Neural cell (in vitro differentiated cells): ENCODE measurements around the gene DNAL4. TPM values are rescaled to one million over a fixed set of nuclear protein-coding genes. Genes with fewer than 3 reads are reported as not detected.
"Not testable (repeated sequence)": the region's sequence is repeated elsewhere in the genome, so short reads cannot be mapped to it uniquely, and the experiment has no call there.

Source experiments
- H2AFZ ChIP-seq: fragments of 200-600, 300-800 bp; sonication (generic), shearing (Covaris generic); 2 replicates; pipeline ENCODE4 v1.6.0; 2014; ENCODE audit warnings: low read depth, mild to moderate bottlenecking, antibody characterized with exemption, low read length, moderate library complexity
- H3F3A ChIP-seq: fragments of 200-600 bp; shearing (Covaris generic); 2 replicates; pipeline ENCODE4 v1.6.1; 2016; ENCODE audit warnings: mild to moderate bottlenecking, moderate library complexity, mixed read lengths, antibody characterized with exemption, low read length; ENCODE audit not compliant: insufficient read depth, poor library complexity, severe bottlenecking
- H3K27ac ChIP-seq: fragments of 200-600, 300-800 bp; sonication (generic), shearing (Covaris generic); 2 replicates; pipeline ENCODE4 v1.5.1; 2014; ENCODE audit warnings: mild to moderate bottlenecking, low read length, moderate library complexity
- H3K27me3 ChIP-seq: fragments of 300-800, 200-600 bp; sonication (generic), shearing (Covaris generic); 2 replicates; pipeline ENCODE4 v1.6.0; 2014; ENCODE audit warnings: mild to moderate bottlenecking, low read depth, low read length, moderate library complexity; ENCODE audit not compliant: insufficient read depth
- H3K36me3 ChIP-seq: fragments of 300-800, 200-600 bp; sonication (generic), shearing (Covaris generic); 2 replicates; pipeline ENCODE4 v1.5.1; 2014; ENCODE audit warnings: mild to moderate bottlenecking, antibody characterized with exemption, low read length, moderate library complexity; ENCODE audit not compliant: insufficient read depth
- H3K4me2 ChIP-seq: fragments of 300-800, 200-600 bp; sonication (generic), shearing (Covaris generic); 2 replicates; pipeline ENCODE4 v1.6.0; 2014; ENCODE audit warnings: mild to moderate bottlenecking, low read length
- H3K4me3 ChIP-seq: fragments of 300-800, 200-600 bp; sonication (generic), shearing (Covaris generic); 2 replicates; pipeline ENCODE4 v1.5.1; 2014; ENCODE audit warnings: mild to moderate bottlenecking, low read length, moderate library complexity
- H3K79me2 ChIP-seq: fragments of 200-600 bp; shearing (Covaris generic); replicated peaks from 2 replicates; pipeline ENCODE4 v1.6.0; 2014; ENCODE audit warnings: mild to moderate bottlenecking, low read length, moderate library complexity; ENCODE audit not compliant: insufficient read depth
- H3K9ac ChIP-seq: fragments of 300-800, 200-600 bp; sonication (generic), shearing (Covaris generic); 2 replicates; pipeline ENCODE4 v1.6.1; 2016; ENCODE audit warnings: mild to moderate bottlenecking, low read length, mixed read lengths
- H3K9me2 ChIP-seq: fragments of 200-600 bp; shearing (Covaris generic); 2 replicates; pipeline ENCODE4 v1.6.1; 2016; ENCODE audit warnings: mild to moderate bottlenecking, low read length, mixed read lengths; ENCODE audit not compliant: insufficient read depth
- H3K9me3 ChIP-seq: fragments of 200-600, 300-800 bp; sonication (generic), shearing (Covaris generic); 2 replicates; pipeline ENCODE4 v1.6.1; 2016; ENCODE audit warnings: mild to moderate bottlenecking, mixed run types, low read length, moderate library complexity, mixed read lengths
- H4K20me1 ChIP-seq: fragments of 200-600 bp; shearing (Covaris generic); 2 replicates; pipeline ENCODE4 v1.6.1; 2016; ENCODE audit warnings: mild to moderate bottlenecking, mixed run types; ENCODE audit not compliant: insufficient read depth
- EZH2 ChIP-seq: fragments of 200-600, 300-800 bp; shearing (Covaris generic), sonication (generic); IDR thresholded peaks from 2 replicates; pipeline ENCODE4 v1.6.1; 2014; ENCODE audit warnings: antibody characterized with exemption, low read length, borderline replicate concordance, mild to moderate bottlenecking; ENCODE audit not compliant: insufficient read depth, poor library complexity, severe bottlenecking
- MXI1 ChIP-seq: fragments of 450-650 bp; conservative IDR thresholded peaks from 2 replicates; pipeline ENCODE4 v1.6.1; 2014; ENCODE audit warnings: antibody characterized with exemption, mild to moderate bottlenecking; ENCODE audit not compliant: poor library complexity, severe bottlenecking
- POLR2AphosphoS5 ChIP-seq: IDR thresholded peaks from 2 replicates; pipeline ENCODE4 v1.6.1; 2012
- RAD21 ChIP-seq: fragments of 450-650 bp; conservative IDR thresholded peaks from 2 replicates; pipeline ENCODE4 v1.6.1; 2014; ENCODE audit warnings: antibody characterized with exemption, mild to moderate bottlenecking, moderate library complexity
- TAF1 ChIP-seq: IDR thresholded peaks from 2 replicates; pipeline ENCODE4 v1.6.1; 2012; ENCODE audit warnings: low read depth
- polyA plus RNA-seq: library from polyadenylated mRNA; depleted of rRNA; stranded (reverse); fragments of >200 nt; gene quantifications from 2 replicates; pipeline ENCODE4 v1.2.3, GENCODE V29; 2014
- TF ChIP-seq, protein P1 (sequence below): fragments of 450-650 bp; IDR thresholded peaks from 2 replicates; pipeline ENCODE4 v1.5.1; 2014; ENCODE audit warnings: antibody characterized with exemption, mild to moderate bottlenecking, moderate library complexity; ENCODE audit not compliant: poor library complexity, severe bottlenecking
- TF ChIP-seq, protein P2 (sequence below): IDR thresholded peaks from 2 replicates; pipeline ENCODE4 v1.6.1; 2012; ENCODE audit warnings: borderline replicate concordance

Gene DNAL4
- polyA plus RNA-seq, 1 donor from 2014 or later, result 95.0 TPM

DNA sequence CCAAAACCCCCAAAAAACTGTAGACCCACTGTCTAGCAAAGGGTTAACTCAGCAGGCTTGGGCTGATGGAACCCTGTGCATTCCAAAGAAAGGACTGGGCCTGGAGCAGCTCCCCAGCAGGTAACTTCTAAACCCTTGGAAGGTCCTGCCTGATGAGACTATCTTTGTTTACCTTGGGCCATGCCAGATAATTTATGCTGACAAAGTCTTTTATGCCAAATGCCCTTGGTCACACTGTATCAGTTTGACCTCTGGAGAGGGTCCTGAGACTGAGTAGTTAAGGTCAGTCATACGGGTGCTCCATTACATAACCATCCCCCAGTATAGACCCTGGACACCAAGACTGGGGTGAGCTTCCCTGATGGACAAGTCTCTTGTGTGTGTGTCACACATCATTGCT is 21.9 kb upstream of the DNAL4 start:
- H4K20me1 ChIP-seq, result no peaks in the 10 kb centered on the region
- H3K9me3 ChIP-seq, result no peaks in the 10 kb centered on the region
- no peak overlapping the region for H3K27ac ChIP-seq
- H2AFZ ChIP-seq, result no peak overlapping the region
- no peaks in the 10 kb centered on the region for H3K9me2 ChIP-seq
- H3K79me2 ChIP-seq, result no peaks in the 10 kb centered on the region
- H3F3A ChIP-seq, result no peaks in the 10 kb centered on the region
- TF ChIP-seq POLR2AphosphoS5 (no peak), TAF1 (no peak), RAD21 (no peak), MXI1 (no peak), EZH2 (no peak)
- TF ChIP-seq, protein P1, sequence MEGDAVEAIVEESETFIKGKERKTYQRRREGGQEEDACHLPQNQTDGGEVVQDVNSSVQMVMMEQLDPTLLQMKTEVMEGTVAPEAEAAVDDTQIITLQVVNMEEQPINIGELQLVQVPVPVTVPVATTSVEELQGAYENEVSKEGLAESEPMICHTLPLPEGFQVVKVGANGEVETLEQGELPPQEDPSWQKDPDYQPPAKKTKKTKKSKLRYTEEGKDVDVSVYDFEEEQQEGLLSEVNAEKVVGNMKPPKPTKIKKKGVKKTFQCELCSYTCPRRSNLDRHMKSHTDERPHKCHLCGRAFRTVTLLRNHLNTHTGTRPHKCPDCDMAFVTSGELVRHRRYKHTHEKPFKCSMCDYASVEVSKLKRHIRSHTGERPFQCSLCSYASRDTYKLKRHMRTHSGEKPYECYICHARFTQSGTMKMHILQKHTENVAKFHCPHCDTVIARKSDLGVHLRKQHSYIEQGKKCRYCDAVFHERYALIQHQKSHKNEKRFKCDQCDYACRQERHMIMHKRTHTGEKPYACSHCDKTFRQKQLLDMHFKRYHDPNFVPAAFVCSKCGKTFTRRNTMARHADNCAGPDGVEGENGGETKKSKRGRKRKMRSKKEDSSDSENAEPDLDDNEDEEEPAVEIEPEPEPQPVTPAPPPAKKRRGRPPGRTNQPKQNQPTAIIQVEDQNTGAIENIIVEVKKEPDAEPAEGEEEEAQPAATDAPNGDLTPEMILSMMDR, result no peak
- TF ChIP-seq, protein P2, sequence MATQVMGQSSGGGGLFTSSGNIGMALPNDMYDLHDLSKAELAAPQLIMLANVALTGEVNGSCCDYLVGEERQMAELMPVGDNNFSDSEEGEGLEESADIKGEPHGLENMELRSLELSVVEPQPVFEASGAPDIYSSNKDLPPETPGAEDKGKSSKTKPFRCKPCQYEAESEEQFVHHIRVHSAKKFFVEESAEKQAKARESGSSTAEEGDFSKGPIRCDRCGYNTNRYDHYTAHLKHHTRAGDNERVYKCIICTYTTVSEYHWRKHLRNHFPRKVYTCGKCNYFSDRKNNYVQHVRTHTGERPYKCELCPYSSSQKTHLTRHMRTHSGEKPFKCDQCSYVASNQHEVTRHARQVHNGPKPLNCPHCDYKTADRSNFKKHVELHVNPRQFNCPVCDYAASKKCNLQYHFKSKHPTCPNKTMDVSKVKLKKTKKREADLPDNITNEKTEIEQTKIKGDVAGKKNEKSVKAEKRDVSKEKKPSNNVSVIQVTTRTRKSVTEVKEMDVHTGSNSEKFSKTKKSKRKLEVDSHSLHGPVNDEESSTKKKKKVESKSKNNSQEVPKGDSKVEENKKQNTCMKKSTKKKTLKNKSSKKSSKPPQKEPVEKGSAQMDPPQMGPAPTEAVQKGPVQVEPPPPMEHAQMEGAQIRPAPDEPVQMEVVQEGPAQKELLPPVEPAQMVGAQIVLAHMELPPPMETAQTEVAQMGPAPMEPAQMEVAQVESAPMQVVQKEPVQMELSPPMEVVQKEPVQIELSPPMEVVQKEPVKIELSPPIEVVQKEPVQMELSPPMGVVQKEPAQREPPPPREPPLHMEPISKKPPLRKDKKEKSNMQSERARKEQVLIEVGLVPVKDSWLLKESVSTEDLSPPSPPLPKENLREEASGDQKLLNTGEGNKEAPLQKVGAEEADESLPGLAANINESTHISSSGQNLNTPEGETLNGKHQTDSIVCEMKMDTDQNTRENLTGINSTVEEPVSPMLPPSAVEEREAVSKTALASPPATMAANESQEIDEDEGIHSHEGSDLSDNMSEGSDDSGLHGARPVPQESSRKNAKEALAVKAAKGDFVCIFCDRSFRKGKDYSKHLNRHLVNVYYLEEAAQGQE, result no peak
- no peaks in the 10 kb centered on the region for H3K27me3 ChIP-seq
- H3K4me2 ChIP-seq, result no peak overlapping the region
- H3K36me3 ChIP-seq, result no peaks in the 10 kb centered on the region
- H3K9ac ChIP-seq, result no peak overlapping the region
- H3K4me3 ChIP-seq, result no peak overlapping the region

DNA sequence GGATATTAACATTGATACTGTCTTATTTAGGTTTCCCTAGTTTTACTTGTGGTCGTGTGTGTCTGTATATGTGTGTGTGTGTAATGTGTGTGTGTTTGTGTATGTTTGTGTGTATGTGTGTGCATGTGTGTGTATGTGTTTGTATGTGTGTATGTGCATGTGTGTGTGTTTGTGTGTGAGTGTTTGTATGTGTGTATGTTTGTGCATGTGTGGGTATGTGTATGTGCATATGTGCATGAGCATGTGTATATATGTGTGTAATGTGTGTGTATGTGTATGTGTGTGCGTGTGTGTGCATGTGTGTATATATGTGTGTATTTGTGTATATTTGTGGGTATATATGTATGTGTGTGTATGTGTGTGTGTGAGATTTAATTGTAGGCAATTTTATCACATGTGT is 17.3 kb upstream of the DNAL4 start:
- no peak for TF ChIP-seq RAD21
- Histone ChIP-seq H3K36me3 (no peaks in the 10 kb centered on the region), H3K27me3 (no peaks in the 10 kb centered on the region), H3K4me3 (no peak overlapping the region), H3K9me3 (no peaks in the 10 kb centered on the region), H3K9me2 (no peaks in the 10 kb centered on the region), H3F3A (no peaks in the 10 kb centered on the region), H3K9ac (no peak overlapping the region), H3K4me2 (no peak overlapping the region), H3K27ac (no peak overlapping the region), H4K20me1 (no peaks in the 10 kb centered on the region), H2AFZ (no peak overlapping the region), H3K79me2 (no peaks in the 10 kb centered on the region)

DNA sequence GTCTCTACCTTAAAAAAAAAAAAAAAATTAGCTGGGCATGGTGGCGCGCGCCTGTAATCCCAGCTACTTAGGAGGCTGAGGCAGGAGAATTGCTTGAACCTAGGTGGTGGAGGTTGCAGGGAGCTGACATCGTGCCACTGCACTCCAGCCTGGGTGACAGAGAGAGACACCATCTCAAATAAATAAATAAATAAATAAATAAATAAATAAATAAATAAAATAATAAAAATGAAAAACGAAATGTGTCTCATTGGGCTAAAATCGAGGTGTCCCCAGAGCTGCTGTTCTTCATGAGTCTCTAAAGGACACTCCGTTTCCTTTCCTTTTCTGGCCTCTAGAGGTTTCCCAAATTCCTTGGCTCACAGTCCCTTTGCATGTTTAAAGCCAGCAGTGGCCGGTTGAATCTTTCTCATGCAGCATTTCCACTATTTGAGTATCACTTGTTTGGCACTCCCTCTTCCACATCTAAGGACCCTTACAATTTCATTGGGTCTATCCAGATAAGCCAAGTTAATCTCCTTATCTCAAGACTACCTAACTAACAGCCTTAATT is 11.2 kb upstream of the DNAL4 start:
- H3K27ac ChIP-seq, H3F3A ChIP-seq, H3K79me2 ChIP-seq, H3K4me2 ChIP-seq, H3K27me3 ChIP-seq, H3K9me2 ChIP-seq, H3K36me3 ChIP-seq, H3K9me3 ChIP-seq, H2AFZ ChIP-seq, H3K9ac ChIP-seq, H3K4me3 ChIP-seq, H4K20me1 ChIP-seq: not testable (repeated sequence)
